HEK293T (cell line): ENCODE measurements around the gene TRH.

Experiments
- CTCF ChIA-PET: fragments of 350-600 bp; formaldehyde crosslinking; extraction: SDS; loops from one replicate; lab custom pipeline; 2021; ENCODE audit warnings: antibody characterized with exemption, inconsistent platforms; lab: Yijun Ruan, JAX
- POLR2A ChIA-PET: fragments of 350-600 bp; formaldehyde crosslinking; extraction: SDS; loops from one replicate; lab custom pipeline; 2020; ENCODE audit warnings: antibody characterized with exemption, inconsistent platforms; lab: Yijun Ruan, JAX
- DNase-seq: peaks from one replicate; pipeline ENCODE4 v3.0.0; 2012; ENCODE audit warnings: mixed read lengths; ENCODE audit errors: extremely low spot score
- ARNT ChIP-seq: fragments of 450-650 bp; IDR thresholded peaks from 2 replicates; pipeline ENCODE4 v1.6.1; 2017; ENCODE audit warnings: mild to moderate bottlenecking
- BHLHE40 ChIP-seq: fragments of 450-650 bp; IDR thresholded peaks from 2 replicates; pipeline ENCODE4 v1.6.1; 2016; ENCODE audit warnings: mild to moderate bottlenecking, moderate library complexity, borderline replicate concordance
- CTBP1 ChIP-seq: fragments of 450-650 bp; IDR thresholded peaks from 2 replicates; pipeline ENCODE4 v1.6.1; 2016; ENCODE audit warnings: borderline replicate concordance
- ELF4 ChIP-seq: fragments of 450-650 bp; IDR thresholded peaks from 2 replicates; pipeline ENCODE4 v1.6.1; 2017; ENCODE audit warnings: antibody characterized with exemption
- FOXA1 ChIP-seq: fragments of 450-650 bp; IDR thresholded peaks from 2 replicates; pipeline ENCODE4 v1.6.1; 2016; ENCODE audit warnings: mild to moderate bottlenecking
- FOXK2 ChIP-seq: fragments of 450-650 bp; IDR thresholded peaks from 2 replicates; pipeline ENCODE4 v1.6.1; 2016; ENCODE audit warnings: mild to moderate bottlenecking
- FOXM1 ChIP-seq: fragments of 450-650 bp; IDR thresholded peaks from 2 replicates; pipeline ENCODE4 v1.6.1; 2017; ENCODE audit warnings: mild to moderate bottlenecking, borderline replicate concordance
- HDGF ChIP-seq: fragments of 450-650 bp; IDR thresholded peaks from 2 replicates; pipeline ENCODE4 v1.6.1; 2017; ENCODE audit warnings: antibody characterized with exemption, borderline replicate concordance
- L3MBTL2 ChIP-seq: fragments of 450-650 bp; conservative IDR thresholded peaks from 2 replicates; pipeline ENCODE4 v1.6.1; 2016; ENCODE audit warnings: mild to moderate bottlenecking
- LEF1 ChIP-seq: fragments of 450-650 bp; IDR thresholded peaks from 2 replicates; pipeline ENCODE4 v1.6.1; 2017; ENCODE audit warnings: mild to moderate bottlenecking, borderline replicate concordance
- NFRKB ChIP-seq: fragments of 450-650 bp; IDR thresholded peaks from 2 replicates; pipeline ENCODE4 v1.6.1; 2016; ENCODE audit warnings: mild to moderate bottlenecking, moderate library complexity
- SP1 ChIP-seq: fragments of 450-650 bp; IDR thresholded peaks from 2 replicates; pipeline ENCODE4 v1.6.1; 2017
- SUZ12 ChIP-seq: fragments of 450-650 bp; IDR thresholded peaks from 2 replicates; pipeline ENCODE4 v1.6.1; 2016; ENCODE audit warnings: mild to moderate bottlenecking
- TARDBP ChIP-seq: fragments of 450-650 bp; IDR thresholded peaks from 2 replicates; pipeline ENCODE4 v1.6.1; 2016
- ZNF384 ChIP-seq: fragments of 450-650 bp; IDR thresholded peaks from 2 replicates; pipeline ENCODE4 v1.6.1; 2016
- TF ChIP-seq, protein P1 (sequence below): fragments of 450-650 bp; IDR thresholded peaks from 2 replicates; pipeline ENCODE4 v1.6.1; 2016

The TRH gene

GRCh38 chr3:129971351-129972052 is 3.0 kb upstream of the TRH start:
- TF ChIP-seq, protein P1, sequence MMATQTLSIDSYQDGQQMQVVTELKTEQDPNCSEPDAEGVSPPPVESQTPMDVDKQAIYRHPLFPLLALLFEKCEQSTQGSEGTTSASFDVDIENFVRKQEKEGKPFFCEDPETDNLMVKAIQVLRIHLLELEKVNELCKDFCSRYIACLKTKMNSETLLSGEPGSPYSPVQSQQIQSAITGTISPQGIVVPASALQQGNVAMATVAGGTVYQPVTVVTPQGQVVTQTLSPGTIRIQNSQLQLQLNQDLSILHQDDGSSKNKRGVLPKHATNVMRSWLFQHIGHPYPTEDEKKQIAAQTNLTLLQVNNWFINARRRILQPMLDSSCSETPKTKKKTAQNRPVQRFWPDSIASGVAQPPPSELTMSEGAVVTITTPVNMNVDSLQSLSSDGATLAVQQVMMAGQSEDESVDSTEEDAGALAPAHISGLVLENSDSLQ, result no peak
- TF ChIP-seq L3MBTL2 (no peak), FOXA1 (no peak), NFRKB (no peak), ELF4 (no peak), LEF1 (no peak), FOXK2 (no peak), CTBP1 (no peak), SP1 (no peak), BHLHE40 (no peak), TARDBP (no peak), FOXM1 (no peak), HDGF (no peak), ARNT (no peak), ZNF384 (no peak), SUZ12 (no peak)
- ChIA-PET POLR2A (no interaction called here), CTCF (interaction anchor here (0.8 kb wide), 1 partner anchor 18 kb away, joined by 3 read pairs; no protein-coding TSS in a partner anchor)
- DNase-seq, result no peak

GRCh38 chr3:129972301-129972700 is 2.2 kb upstream of the TRH start:
- TF ChIP-seq HDGF, result no peak
- no peak for TF ChIP-seq NFRKB
- no peak for TF ChIP-seq ARNT
- TF ChIP-seq, protein P1, result no peak
- ChIA-PET CTCF (interaction anchor here (0.8 kb wide), 1 partner anchor 19 kb away, joined by 3 read pairs; no protein-coding TSS in a partner anchor), POLR2A (no interaction called here)
- DNase-seq, result no peak

DNA sequence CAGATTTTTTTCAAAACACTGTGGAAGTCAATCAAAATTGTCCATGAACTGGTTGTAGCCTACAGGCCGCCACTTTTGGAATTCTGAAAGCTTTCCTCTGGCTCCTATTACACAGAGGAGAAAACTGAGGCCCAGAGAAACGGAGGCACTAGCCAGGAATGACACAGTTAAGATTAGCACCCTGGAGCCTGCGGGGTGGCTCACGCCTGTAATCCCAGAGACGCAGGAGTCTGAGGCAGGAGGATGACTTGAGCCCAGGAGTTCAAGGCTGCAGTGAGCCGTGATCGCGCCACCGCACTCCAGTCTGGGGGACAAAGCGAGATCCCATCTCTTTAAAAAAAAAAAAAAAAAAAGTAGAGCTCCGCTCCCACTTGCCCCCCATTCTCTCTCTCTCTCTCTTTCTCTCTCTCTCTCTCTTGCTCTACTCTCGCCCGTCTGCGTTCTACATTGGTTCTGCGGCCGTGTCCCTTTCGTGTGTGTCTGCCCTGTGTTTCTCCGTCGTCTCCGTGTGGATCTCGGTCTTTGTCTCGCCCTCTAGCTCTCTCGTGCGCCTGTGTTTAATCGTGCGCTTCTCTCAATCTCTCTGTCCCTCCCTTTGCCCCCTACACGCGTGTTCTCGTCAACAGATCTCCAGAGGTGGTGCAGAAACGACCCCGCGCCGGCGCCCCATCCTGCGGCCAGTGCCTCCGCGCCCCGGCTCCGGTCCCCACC is 512 bp upstream of the TRH start:
- TF ChIP-seq ELF4 (no peak), HDGF (no peak), SUZ12 (no peak), FOXA1 (no peak), L3MBTL2 (no peak), TARDBP (no peak)
- POLR2A ChIA-PET, result no interaction called here
- CTCF ChIA-PET, result no interaction called here
- DNase-seq, result no peak

DNA sequence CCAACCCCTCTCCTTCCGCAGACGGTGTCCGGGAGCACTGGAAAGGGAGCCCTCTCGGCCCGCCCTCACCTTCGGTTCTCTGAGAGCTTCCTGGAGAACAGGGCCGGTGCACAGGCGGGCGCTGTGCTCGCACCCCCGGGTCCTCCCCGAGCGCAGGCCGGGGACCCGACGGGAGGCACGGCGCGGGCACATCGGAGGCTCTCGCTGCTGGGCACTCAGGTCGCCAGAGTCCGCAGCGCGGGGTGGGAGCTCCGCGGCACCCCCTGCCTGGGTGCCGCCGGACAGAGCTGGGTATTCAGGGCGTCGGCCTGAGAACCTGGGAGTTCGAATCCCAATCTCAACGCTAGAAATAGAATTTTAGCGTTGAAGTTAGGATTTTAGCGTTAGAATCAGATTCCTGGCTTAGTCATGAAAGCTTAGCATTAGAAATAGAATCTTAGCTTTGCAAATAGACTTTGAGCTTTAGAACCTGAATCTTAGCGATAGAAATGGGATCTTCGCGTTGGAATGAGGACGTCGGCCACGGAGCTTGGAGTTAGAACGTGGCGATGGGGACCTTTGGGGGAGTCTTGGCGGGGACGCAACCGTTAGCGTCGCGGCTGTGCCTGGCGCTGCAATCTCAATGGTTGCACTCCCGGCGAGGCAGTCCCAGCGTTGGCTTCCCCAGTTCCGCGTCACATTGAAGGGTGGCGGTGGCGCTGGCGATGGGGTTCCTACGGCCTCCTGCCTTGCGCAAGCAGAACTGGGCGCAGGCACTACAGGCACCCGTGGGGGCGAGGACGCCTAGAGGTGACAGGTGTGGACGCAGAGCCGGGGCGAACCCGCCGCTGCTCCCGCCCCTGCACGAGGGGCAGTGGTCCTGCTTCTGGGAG is 549 bp downstream of the TRH start:
- ChIA-PET CTCF (no interaction called here), POLR2A (no interaction called here)
- DNase-seq, result no peak
- TF ChIP-seq HDGF, result no peak
- no peak for TF ChIP-seq LEF1
- TF ChIP-seq FOXA1, result no peak
- no peak for TF ChIP-seq NFRKB
- TF ChIP-seq ARNT, result no peak
- no peak for TF ChIP-seq SP1
- no peak for TF ChIP-seq FOXM1
- no peak for TF ChIP-seq TARDBP

GRCh38 chr3:129975705-129976048 is 1.2 kb downstream of the TRH start:
- ChIA-PET POLR2A (no interaction called here), CTCF (no interaction called here)
- TF ChIP-seq HDGF, result no peak
- no peak for TF ChIP-seq NFRKB
- no peak for TF ChIP-seq FOXK2
- TF ChIP-seq L3MBTL2, result no peak
- no peak for TF ChIP-seq FOXA1
- TF ChIP-seq SUZ12, result no peak
- TF ChIP-seq, protein P1, result no peak
- TF ChIP-seq ARNT, result no peak
- no peak for TF ChIP-seq BHLHE40
- no peak for TF ChIP-seq FOXM1
- TF ChIP-seq CTBP1, result no peak
- no peak for TF ChIP-seq SP1
- DNase-seq, result no peak

- CTCF ChIA-PET, result no interaction called here
- TF ChIP-seq SP1 (no peak), FOXM1 (no peak), HDGF (no peak), FOXA1 (no peak), FOXK2 (no peak), BHLHE40 (no peak), L3MBTL2 (no peak), SUZ12 (no peak), ZNF384 (no peak), LEF1 (no peak), NFRKB (no peak), ARNT (no peak), TARDBP (no peak), CTBP1 (no peak), ELF4 (no peak)
- TF ChIP-seq, protein P1, result no peak
- no peak for DNase-seq
- POLR2A ChIA-PET, result no interaction called here
Observed at GRCh38 chr3:129976286-129976685, 1.8 kb downstream of the TRH start.
